DND-41 (cell line): ENCODE measurements around the gene OSBPL10.

Experiments used
- EZH2 ChIP-seq: IDR thresholded peaks from 3 replicates; pipeline ENCODE4 v1.6.1; 2012; ENCODE audit warnings: borderline replicate concordance, low read depth, mild to moderate bottlenecking, moderate library complexity, low read length, inconsistent platforms; ENCODE audit not compliant: severe bottlenecking
- TF ChIP-seq, protein P1 (sequence below): IDR thresholded peaks from 2 replicates; pipeline ENCODE4 v1.5.1; 2012; ENCODE audit warnings: borderline replicate concordance, low read length, moderate library complexity, mild to moderate bottlenecking; ENCODE audit not compliant: poor library complexity, severe bottlenecking; ENCODE audit errors: extremely low read depth

DNA sequence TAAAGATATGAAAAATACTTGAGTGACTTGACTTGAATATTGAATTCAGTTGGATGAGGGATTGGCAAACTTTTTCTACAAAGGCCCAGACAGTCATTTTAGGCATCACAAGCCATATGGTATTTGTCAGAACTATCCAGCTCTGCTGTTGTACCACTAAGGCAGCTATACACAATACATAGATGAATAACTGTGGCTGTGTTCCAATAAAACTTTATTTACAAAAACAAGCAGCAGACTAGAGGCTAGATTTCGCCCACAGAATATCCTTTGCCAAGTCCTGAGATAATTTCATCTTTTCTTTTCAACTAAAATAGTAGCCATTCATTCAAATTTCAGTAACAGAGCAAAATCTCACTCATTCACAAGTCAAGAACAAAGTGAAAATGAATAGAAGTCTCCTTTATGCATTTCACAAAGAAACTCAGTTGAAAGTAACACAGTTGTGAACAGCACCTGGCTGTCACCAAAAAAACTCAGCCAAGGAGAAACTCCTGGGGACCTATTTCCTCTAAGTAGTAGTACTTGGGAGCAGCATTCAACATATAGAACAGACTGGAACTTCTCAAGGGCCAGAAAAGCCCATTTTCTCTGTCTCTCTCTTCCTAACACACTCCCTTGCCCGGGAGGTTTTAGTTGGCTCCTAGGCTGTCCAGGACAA, 56.3 kb downstream of the OSBPL10 start:
- TF ChIP-seq, protein P1, sequence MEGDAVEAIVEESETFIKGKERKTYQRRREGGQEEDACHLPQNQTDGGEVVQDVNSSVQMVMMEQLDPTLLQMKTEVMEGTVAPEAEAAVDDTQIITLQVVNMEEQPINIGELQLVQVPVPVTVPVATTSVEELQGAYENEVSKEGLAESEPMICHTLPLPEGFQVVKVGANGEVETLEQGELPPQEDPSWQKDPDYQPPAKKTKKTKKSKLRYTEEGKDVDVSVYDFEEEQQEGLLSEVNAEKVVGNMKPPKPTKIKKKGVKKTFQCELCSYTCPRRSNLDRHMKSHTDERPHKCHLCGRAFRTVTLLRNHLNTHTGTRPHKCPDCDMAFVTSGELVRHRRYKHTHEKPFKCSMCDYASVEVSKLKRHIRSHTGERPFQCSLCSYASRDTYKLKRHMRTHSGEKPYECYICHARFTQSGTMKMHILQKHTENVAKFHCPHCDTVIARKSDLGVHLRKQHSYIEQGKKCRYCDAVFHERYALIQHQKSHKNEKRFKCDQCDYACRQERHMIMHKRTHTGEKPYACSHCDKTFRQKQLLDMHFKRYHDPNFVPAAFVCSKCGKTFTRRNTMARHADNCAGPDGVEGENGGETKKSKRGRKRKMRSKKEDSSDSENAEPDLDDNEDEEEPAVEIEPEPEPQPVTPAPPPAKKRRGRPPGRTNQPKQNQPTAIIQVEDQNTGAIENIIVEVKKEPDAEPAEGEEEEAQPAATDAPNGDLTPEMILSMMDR: no peak
- TF ChIP-seq EZH2: no peak
